NCI-H2196 (cell line): ENCODE measurements around the gene NTN5.

Experiments used
- DNase-seq: peaks from one replicate; lab custom pipeline; 2025; ENCODE audit not compliant: unreplicated experiment; lab: John Stamatoyannopoulos, UW

The NTN5 gene

DNA sequence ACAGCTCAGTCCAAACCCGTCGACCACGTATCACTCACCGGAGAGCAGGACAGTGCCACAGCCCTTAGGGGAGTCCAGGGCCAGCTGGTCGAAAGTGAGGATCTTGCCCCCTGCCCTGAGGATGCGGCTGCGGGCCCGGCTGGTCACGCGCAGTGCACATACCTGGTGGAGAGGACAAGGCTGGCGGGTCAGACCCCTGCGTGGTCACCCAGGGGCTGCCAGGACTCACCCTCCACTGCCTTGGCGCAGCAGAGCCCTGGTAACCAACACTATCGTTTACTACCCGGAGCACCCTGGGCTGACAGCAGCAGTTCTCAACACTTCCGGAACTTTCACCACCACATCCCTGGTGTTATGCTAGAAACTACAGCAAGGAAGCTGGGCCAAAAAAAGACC, 56.8 kb downstream of the NTN5 start:
- DNase-seq: no peak

DNA sequence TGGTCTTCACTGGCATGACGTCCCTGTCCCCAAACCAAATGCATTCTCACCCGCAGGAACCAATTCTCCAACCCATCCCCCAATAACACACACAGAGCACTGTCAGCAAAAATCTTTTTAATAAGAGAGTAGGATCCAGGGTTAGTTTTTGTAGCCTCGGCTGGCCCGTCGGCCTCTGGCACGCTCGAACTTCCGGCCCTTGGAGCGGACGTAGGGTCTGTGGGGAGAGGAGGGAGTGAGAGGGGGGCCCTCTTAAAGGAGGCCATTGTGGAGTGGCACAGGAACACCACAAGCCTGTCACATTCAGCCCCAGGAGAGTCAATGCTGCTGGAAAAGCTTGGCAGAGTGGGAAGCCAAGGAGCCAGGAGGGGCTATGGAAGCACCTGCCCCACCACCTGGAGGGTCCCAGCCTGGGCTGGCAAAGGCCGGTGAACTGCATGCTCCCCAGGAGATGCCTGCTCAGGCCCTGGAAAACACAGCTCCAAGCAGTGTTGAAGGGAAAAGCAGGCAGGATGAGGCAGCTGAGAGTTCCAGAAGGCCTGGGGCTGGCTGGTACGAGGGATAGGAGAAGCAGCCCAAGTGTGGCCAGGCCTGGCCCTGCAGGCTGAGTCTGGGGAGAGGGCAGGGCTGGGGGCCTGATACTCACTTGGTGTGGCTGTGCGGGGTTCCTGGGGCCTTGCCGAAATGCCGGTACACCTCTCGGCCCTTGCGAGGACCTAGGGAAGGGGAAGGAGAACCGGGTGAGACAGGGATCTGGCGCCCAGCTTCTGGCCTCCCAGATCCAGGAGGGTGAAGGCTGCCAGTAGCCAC, 57.4 kb downstream of the NTN5 start:
- no peak for DNase-seq

DNA sequence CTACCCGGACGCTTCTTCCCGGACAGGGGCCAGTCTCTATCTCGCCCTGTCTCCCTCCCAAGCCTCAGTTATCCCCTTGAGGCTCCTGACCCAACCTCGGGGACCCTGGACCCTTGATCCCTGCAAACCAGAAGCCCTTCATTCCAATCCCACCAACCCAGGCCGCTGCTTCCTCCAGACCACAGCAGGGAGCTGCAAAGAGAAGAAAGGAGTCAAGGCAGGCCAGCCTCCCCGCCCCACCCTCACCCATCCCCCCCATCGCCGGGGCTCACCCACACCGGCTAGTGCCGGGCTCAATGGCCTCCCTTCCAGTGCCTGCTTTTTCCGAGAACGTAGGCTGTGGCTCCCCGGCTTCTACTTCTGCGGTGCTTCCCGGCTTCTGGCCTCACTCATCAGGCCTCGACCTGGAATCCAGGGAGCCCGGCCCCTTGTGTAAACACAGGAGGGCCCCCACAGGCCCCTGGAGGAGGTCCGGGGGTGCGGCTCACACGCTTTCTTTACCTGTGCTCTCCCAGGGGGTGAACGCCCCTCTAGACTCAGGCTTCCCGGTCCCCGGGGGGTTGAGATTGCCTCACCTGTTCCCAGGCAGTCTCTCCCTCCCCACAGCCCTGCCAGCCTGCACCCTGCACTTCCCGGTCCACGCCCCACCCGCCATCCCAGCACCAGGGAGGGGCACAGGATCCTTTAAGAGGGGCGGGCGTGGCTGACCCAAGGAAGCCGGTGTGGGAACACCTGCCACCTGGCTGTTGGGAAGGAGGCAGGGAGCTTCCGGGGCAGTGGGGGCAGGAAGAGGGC, 58.2 kb downstream of the NTN5 start, which contains the start of gene FAM83E:
Gene FAM83E, minus strand, starts transcription at position 641 of the 795 bp plus-strand sequence. CDS start 1,704 bp downstream, outside the sequence.
- DNase-seq: no peak

DNA sequence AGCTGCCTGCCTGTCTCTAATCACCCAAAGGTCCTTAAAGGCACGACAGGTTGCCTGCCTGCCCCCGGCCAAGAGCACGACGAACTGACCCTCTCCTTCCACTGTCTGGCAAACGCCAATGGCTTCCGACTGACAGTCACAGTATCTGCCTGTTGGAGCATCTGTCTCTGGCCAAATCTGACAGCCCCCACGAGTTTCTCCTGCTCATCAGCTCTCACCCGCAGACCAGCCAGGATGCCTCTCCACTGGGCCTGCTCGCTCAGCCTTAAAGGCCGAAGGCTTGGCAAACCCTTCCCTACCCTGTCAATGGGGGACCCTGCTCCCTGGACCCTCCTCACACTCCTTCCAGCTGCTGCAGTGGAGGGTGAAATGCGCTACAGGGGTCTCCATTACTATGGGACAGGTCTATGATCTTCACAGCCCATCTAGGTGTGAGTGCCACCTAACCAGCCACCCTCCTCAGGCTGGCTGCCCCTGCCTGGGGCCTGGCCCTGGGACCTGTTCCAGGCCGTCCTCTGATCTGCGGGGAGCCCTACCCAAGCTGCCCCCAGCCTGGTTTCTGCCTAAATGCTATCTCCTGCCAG, 58.9 kb downstream of the NTN5 start:
- no peak for DNase-seq

DNA sequence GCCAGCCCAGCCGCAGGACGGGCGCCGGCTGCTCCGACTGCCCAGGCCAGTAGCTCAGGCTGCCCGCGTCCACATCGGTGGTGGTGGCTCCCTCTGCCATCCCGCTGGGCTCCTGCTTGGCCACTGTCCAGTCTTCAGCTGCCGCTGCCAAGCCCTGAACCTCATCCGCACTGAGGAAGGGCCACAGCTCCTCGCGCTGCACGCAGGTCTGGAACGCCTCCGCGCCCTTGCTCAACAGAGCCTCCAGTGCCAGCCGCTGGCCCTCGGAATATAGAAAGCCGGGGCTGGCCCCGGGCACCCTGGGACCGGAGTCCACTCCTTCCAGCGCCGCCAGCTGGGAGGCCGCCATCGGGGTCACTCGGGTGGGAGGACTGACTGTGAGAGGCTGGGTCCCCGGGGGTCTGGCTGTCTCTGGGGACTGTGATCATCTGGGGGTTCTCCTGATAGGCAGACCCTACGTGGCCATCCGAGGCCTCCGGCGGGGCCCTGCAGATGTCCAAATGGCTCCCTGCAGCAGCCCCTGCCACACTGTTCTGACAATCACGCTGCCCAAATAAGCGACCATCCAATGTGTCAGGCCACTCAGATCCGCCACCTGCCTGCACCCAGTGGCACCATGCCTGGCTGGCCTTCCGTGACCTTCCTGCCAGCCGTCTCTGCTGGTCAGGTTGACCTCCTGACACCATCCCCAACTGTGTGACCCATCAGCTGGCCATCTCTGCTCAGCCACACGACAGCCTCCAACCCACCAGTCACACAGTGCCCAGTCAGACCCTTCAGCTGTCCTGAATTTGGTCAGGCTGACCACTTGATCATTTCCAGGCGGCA, 59.6 kb downstream of the NTN5 start:
- DNase-seq: no peak

DNA sequence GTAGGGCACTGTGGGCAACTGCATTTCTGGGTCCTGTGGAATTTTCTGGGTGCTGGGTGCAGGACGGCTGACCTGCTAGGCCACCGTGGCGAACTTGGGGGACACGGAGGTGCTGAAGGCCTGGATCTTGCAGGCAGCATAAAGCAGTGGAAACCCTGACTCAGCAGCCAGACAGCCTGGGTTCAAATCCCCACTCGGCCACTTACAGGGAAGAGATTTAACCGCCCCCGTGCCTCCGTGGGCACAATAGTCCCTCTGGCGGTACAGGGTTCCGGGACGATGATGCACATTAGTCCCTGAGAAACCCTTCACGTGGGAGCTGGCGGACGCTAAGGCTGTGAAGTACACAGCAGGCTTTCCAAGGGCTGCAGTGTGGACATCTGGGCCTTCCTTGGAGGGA, 60.9 kb downstream of the NTN5 start:
- no peak for DNase-seq
